ENCODE data around the gene HASPIN.

Gene HASPIN

DNA sequence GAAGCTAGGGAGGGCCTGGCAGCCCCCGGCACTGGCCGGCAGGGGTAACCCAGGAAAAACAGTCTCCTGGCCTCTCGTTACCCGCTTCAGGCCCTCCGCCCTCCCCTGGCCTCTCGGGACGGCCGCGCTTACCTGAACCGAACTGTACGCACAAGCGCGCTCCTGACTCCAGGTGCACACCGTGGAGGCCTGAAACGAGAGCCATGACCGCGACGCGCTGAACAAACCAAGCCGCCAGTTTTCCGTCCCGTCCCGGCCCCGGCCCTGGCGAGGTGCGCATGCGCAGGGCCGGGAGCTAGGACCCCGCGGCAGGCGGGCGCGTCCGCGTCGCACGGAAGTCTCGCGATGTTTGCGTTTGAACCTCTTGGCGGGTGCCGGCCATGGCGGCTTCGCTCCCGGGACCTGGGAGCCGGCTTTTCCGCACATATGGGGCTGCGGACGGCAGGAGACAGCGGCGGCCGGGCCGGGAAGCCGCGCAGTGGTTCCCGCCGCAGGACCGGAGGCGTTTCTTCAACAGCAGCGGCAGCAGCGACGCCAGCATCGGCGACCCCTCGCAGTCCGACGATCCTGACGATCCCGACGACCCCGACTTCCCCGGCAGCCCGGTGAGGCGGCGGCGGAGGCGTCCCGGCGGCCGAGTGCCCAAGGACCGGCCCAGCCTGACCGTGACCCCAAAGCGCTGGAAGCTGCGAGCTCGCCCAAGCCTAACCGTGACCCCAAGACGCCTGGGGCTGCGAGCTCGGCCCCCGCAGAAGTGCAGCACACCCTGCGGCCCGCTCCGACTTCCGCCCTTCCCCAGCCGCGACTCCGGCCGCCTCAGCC lies at the start of gene HASPIN:
Gene HASPIN (plus strand): TSS at position 348 of the 822 bp plus-strand sequence. CDS start 33 bp downstream, at position 381.
- DNase-seq = peak; percentile 59

DNA sequence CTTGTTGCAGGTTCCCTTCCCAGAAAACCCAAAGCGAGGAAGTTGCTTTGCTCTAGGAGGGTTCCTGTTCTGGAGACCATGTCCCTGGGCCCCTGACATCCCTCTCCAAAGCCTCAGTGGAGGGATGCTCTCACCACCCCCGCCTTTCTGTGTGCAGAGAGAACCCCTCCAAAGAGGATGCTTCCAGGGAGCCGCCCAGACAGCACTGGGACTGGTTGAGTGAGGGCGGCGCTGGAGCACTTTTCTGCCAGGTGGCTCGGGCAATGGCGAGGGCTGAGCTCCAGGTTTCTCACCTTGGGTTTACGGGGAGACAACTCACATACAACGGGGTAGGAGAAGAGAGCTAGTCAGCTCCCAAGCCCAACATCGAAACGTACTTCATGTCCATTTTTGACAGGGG lies 47.8 kb upstream of the HASPIN start:
- no peak for DNase-seq

DNA sequence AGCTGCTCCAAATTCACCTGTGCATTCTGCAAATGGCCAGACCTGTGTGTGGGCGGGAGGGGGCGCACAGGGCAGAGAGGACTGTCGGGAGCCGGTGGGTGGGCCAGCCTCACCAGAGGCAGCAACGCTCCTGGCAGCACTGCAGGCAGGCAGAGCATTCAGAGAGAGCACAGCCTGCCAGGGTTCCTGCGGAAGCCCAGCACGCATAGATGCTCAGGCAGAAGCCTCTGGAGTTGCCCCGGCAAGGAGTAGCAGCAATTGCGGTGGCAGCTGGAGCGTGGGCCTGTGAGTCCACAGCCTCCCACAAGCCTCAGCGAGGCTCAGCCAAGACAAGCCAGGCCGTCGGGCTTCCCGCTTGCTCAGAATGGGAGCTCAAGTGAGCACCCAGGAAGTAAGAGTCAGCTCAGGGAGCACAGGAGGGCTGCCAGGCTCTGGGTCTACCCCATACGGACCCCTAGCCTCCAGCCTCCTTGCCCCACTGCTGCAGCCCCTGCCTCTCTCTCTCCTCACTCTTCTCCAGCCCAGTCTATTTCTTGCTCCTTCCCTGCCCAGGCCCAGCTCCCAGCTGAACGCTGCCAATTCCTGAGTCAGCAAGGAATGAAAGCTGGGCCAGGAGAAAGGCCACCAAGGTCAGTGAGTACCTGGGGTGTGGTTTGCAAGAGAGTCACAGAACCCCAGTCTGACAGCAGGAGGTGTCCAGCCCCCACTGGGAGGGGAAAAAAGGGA lies 45.4 kb upstream of the HASPIN start:
- no peak for DNase-seq

DNA sequence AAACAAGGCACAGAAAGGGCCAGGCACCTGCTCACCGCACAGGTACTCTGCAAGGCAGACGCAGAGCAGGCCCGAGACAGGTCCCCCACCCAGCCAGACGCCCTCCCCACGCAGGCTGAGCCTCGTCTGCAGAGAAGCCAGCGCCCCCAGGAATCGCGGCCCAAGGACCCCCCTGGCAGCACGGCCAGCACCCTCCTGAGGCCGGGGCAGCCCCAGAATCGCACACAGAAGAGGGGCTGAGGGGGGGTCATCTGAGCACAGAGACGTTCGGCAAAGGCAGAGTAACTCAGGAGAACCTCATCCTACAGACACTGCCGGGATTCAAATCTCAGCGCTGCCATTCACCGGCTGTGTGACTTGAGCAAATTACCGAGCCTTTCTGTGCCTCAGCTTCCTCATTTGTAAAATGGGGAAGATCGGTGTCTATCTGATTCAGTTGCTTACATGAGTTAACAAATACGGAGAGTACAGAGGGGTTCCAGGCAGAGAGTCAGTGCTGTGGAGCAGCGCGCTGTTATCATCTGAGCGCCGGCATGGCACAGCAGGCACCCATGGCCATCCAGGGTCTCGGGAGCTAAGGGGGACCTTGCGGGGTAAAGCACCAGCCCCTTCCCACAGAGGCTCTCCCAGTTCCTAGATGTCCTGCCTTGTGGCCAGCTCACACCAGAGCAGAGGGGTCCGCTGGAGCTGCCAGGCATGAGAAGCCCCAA lies 44.7 kb upstream of the HASPIN start:
- DNase-seq = no peak

DNA sequence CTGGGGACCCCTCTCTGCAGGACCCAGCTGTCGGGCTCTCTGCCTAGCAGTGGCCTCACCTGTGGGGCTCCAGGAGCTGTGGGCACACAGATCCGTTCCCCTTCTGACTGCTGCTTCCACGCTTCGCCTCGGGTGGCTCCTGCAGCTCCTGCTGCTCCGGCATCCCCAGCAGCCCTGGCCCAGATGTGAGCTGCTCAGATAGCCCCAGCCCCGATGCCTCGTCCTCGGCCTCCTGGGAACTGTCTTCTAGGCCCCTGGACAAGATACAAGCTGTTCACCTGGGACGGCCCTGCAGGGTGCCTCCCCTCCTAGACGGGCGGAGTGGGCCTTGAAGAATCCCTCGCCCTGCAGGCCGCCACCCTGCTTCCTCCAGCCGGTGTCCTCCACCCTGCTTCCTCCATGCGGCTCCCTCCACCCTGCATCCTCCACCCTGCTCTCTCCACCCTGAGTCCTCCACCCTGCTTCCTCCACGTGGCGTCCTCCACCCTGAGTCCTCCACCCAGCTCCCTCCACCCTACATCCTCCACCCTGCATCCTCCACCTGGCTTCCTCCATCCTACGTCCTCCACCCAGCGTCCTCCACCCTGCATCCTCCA lies 44.1 kb upstream of the HASPIN start:
- no peak for DNase-seq

DNA sequence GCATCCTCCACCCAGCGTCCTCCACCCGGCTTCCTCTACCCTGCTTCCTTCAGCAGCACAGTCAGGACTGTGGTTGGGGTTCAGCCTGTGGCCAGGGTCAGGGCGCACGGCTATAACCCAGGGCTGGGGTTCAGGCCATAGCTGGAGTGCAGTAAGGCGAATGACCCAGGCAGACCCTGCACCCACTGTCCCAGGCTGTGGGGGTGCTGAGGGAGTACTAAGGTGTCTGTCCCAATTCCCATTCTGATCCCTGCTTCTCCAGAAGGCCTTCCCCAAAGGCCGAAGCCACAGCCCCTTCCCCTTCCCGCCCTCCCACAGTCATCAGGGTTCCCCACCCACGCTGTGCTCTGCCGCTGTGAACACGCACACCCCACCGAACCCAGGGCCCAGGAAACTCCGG lies 42.6 kb upstream of the HASPIN start:
- DNase-seq = no peak

DNA sequence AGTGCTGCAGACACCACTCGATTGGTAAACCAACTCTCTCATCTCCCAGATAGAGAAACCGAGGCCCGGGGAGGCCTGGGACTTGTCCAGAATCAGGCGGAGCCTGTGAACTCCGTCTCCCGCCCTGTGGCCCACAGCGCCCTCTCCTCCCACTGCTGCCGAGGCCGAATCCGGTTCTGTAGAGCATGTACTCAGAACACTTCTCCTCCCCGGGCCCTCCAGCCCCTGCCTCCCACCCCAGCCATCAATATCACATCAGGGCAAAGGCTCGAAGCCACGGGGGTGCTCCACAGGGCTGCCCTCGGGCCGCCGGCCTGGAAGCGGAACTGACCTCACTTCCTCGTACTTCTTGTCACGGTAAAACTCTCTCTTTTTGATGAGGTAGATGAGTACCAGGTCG lies 42.1 kb upstream of the HASPIN start:
- no peak for DNase-seq

DNA sequence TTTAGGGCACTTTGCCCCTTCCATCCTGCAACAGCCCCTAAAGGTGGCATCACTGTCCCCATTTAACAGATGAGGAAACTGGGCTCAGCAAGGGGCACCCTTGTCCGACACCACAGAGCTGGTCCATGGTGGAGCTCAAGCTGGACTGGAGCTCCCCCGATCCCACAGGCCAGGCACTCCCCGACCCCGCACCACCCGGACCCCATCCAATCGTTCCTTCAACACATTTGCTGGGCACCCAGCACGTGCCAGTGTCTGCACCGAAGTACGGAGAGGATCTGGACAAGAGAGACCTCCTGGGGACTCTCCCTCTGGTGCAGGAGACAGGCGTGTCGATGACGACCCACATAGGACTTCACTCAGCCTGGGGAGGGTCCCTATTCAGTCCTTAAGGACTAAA lies 41.7 kb upstream of the HASPIN start:
- DNase-seq = no peak

DNA sequence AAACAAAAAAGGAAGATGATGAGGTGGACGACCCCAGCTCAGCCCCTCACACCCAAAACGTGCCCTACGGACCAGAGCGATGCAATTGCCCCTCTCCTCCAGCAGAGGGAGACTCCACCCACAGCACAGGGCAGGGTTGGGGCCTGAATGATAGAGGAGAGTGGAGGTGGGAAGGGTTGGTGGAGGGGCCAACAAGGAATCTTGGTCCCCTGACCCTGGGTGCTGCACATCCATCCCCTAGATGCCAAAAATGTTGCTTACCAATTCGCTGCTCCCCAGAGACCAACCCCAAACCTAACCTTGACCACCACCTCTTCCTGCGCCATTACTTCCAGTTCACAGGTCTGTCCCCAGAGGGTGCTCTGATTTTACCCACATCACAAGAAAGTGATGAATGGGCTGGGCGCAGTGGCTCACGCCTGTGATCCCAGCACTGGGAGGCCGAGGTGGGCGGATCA lies 40.6 kb upstream of the HASPIN start:
- no peak for DNase-seq

DNA sequence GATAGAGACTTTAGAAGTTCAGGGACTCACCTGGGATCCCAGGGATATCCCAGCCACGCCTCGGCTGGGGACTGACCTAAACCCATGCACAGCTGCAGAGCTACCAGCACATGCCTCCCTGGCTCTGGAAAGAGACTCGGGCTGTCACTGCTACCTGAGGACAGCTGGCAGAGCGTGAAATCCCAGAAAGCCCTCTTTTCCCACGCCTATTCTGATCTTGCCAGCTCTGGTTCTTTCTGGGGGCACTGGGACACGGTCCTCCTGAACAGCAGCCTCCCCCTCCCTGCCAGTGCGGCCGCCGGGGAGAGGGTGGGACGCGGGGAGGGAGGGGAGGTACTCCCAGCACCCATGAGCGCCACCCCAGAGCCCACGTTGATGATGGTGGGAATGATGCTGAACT lies 38.5 kb upstream of the HASPIN start:
- DNase-seq = no peak

DNA sequence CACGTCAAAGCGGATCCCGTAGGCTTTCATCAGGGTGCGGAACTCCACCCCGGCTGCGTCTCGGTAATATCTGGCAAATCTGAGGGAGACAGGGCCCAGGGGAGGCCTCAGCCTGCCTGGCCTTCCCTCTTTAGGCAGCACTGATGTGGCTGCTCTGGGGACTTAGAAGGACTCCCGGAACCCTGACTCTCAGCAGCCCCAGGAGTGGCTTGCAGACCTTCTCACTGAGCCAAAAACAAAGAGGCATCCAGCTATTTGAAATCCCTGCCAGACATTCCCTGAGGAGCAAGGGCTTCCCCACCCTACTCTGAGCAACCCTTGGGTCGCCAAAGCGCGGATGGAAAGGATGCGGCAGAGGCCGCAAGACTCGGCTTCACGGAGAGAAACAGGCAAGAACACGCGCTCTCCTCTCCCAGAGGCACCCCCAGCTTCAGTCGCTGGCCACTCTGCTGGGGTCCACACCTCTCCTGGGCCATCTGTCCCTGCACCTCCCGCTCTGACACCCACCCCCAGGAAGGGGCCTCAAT lies 35.6 kb upstream of the HASPIN start:
- DNase-seq = no peak

DNA sequence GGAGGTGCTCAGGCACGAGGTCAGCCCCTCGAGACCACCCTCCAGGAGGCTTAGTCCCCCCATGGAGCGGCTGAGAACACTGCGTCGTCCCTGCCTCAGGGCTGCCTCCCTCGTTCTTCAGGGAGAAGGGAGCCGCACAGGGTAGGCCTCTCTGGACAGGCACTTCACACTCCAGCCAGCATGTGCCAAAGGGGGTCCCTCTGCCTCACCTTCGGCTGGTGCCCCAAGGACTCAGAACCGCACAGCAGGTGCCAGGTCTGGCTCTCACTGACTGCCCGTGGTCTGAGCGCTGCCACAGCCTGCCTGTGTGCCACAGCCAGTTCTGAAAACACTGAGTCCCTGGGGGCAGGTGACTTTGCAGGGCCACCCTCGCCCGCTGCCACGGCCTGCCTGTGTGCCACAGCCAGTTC lies 34.8 kb upstream of the HASPIN start:
- no peak for DNase-seq

DNA sequence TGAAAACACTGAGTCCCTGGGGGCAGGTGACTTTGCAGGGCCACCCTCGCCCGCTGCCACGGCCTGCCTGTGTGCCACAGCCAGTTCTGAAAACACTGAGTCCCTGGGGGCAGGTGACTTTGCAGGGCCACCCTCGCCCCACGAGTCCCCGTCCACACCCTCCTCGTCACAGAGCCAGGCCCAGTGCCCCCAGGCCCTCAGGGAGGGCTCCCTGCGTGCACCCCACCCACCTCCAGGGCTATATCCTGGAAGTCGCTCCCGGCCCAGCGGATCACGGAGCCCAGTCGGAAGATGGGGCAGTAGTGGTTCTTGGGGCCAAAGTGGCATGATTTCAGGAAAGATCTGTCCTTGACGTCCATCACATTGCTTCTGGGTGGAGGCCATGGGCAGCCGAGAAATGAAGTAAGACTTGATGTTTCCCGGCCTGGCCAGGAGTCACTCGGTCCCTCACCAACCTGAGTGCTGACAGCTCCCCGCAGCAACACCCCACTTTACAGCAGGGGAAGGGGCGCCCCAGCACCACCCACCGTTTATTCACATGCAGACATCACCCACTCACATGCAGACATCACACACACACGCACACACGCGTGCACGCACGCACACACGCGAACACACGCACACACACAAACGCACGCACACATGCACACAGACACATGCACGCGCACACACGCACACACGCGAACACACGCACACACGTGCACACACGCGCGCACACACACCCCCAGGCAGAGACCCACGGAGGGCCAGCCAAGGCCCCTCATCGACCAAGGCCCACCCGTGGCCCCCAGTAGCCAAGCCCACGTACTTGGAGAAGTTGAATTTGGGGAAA lies 34.2 kb upstream of the HASPIN start:
- DNase-seq = no peak

DNA sequence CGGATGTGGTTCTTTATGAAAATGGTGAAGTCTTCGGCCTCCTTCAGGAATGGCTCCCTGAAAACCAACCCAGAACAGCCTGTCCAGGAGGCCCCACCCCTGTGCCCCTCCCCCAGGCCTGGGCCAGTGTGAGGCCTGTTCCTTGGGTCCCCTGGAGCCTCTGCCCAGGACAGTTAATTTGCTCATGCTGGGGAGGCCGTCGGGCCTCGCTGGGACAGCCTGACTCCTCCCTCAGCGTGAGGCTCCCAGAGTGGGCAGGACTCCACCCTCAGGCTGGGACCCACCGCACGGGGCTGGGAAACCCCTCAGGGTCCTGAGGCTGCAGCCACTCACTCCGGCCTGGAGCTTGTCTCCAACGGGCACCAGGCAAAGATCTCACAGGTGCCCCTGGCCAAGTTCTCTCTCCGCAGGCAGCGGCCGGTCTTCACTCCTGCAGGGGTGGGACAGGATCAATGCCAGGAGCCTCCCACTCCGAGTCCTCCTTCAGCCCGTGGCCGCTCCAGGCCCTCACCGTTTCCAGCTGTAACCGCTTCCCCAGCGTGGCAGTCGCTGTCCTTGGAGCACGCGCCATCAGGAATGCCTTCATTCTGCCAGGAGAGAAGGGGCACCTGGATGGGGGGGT lies 33.5 kb upstream of the HASPIN start:
- DNase-seq = no peak

DNA sequence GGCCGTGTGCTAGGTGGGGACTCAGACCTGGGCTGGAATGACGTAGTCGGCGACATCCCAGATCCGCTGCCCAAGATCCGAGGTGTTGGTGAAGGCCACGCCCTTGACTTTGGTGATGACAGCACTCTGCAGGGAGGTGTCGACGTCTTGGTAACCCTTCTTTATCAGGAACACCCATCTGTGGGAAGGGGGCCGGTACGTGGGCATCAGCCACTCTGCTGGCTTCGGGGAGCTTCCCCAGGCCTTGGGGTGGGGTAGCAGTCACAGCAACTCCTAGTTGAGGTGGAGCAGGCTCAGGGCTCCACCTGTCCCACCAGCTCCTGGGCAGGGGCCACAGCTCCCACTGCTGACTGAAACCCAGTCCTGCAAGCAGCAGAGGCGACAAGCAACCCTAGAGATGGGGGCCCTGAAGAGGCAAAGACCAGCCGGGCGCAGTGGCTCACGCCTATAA lies 32.1 kb upstream of the HASPIN start:
- DNase-seq = no peak

DNA sequence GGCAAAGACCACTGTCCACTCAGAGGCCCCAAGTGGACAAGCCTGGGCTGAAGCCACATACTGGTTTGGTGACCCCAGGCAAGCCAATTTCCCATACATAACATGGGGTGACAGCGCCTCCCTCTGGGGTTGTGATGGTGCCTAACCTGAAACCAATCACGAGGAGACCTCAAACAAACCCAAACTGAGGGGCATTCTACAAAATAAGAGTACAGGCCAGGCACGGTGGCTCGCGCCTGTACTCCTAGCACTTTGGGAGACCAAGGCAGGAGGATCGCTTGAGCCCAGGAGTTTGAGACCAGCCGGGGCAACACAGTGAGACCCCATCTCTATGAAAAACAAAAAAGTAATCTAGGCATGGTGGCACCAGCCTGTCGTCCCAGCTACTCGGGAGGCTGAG lies 31.4 kb upstream of the HASPIN start:
- DNase-seq = no peak

DNA sequence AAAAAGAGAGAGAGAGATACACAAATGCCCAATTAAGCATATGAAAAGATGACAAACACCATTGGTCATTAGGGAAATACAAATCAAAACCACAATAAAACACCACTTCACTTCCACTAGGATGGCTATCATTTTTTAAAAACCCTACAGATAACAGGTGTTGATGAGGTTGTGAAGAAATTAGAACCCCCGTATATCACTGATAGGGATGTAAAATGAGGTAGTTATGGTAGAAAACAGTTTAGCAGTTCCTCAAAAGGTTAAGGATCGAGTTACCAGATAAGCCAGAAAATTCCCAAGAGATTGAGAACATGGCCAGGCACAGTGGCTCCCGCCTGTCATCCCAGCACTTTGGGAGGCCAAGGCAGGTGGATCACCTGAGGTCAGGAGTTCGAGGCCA lies 30.6 kb upstream of the HASPIN start:
- no peak for DNase-seq

DNA sequence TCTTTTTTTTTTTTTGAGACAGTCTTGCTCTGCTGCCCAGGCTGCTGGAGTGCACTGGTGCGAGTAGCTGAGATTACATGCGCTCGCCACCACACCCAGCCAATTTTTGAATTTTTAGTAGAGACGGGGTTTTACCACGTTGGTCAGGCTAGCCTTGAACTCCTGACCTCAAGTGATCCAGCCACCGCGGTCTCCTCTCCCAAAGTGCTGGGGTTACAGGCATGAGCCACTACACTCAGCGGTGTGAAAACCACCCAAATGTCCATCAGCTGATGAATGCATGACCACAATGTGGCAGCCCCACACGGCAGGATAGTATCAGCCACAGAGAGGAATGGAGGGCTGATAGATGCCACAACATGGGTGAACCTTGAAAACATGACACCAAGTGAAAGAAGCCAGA lies 29.9 kb upstream of the HASPIN start:
- no peak for DNase-seq

DNA sequence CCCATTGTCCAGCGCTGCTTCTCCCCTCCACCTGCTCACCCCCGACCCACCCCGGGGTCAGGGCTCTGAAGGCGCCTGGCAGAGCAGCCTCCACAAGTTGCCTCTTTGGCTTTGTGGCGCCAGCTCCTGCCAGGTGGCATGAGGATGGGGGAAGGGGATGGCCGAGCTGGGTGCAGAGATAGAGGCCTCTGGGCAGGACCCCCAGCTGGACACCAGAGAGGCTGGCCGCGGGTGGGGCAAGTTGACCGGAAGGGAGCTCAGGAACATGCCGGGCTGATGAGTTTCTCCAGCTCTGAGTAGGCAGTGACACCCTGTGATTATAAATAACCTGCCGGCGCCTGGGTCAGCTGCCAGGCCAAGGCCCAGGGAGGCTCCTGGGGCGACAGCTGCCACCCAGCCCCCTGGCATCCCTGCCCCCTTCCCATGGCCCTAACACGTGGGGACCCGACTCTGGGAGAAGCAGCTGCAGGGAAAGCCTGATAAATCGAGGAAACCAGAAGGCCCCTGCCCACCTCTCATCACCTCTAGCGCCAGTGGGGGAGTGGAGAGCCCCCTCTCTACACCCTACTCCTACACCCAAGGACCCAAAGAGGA lies 28.5 kb upstream of the HASPIN start:
- no peak for DNase-seq

DNA sequence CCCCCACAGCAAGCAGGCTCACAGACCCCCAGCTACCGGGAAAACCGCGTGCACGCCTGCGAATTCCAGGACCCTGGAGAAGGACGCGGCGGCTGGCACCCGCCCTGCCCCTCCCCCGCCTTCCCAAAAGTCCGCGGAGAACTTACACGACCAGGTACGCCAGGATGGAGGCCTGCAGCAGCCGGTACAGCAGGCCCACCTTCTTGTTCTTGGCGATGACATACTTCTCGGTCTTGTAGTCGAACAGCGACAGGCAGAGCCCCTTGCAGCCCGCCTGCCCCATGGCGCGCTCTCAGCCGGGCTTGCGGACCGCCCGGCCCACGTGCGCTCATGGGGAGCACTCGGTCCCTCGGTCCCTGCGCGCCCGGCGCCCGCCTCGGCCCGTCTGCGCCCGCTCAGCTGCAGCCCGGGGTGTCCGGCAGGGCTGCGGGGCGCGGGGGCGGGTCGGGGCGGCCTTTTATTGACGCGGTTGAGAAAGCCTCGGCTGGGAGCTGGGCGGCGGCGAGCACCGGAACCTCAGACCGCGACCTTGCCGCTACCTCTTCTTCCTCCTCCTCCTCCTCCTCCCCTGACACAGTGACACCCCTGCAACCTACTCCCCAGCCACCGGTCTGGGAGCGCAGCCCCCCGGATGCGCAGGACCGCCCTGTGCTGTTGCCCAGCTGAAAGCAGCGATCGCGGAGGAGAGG lies 27.8 kb upstream of the HASPIN start, which contains the start of gene P2RX5:
Gene P2RX5 (minus strand): TSS at position 433 of the 689 bp plus-strand sequence. CDS start 150 bp downstream, at position 283.
- no peak for DNase-seq

Data from NCI-H510A (cell line).